CD14-positive monocyte (primary cell): Measurements from ENCODE around the gene NAGS. TPM values are rescaled to one million over a fixed set of nuclear protein-coding genes. Genes with fewer than 3 reads are reported as not detected.

Source experiments
- DNase-seq, 3 donors: peaks; one replicate each; pipeline ENCODE4 v3.0.0-alpha.2; 2011 to 2022
- H2AFZ ChIP-seq: 2 replicates; pipeline ENCODE4 v1.6.0; 2012; ENCODE audit warnings: mild to moderate bottlenecking, low read depth, low read length, inconsistent platforms; ENCODE audit not compliant: insufficient read depth, poor library complexity, severe bottlenecking
- H3K27ac ChIP-seq, 2 donors: 1 replicate in 1 of 2; 2 replicates in 1 of 2; pipeline ENCODE4 v1.5.1; 2012 to 2013; ENCODE audit warnings: low read length in 2 of 2, control low read depth in 1 of 2, inconsistent platforms in 1 of 2, low read depth in 1 of 2, mild to moderate bottlenecking in 1 of 2
- H3K27me3 ChIP-seq, 2 donors: one replicate each; pipeline versions ENCODE4 v1.6.0 to v1.6.1; 2011 to 2013; ENCODE audit warnings: low read length in 2 of 2; ENCODE audit not compliant: control insufficient read depth in 2 of 2, insufficient read depth in 2 of 2
- H3K36me3 ChIP-seq, 2 donors: replicated peaks in 1 of 2; 1 replicate in 1 of 2; 2 replicates in 1 of 2; pipeline versions ENCODE4 v1.5.1 to v1.6.1; 2012 to 2013; ENCODE audit warnings: low read length in 2 of 2, control low read depth in 1 of 2, inconsistent platforms in 1 of 2, mild to moderate bottlenecking in 1 of 2; ENCODE audit not compliant: insufficient read depth in 2 of 2, control insufficient read depth in 1 of 2
- H3K4me1 ChIP-seq, 2 donors: 1 replicate in 1 of 2; 2 replicates in 1 of 2; pipeline versions ENCODE4 v1.5.1 to v1.6.1; 2012 to 2013; ENCODE audit warnings: low read length in 2 of 2, control low read depth in 1 of 2, inconsistent platforms in 1 of 2, mild to moderate bottlenecking in 1 of 2, moderate library complexity in 1 of 2; ENCODE audit not compliant: insufficient read depth in 2 of 2, control insufficient read depth in 1 of 2
- H3K4me2 ChIP-seq: replicated peaks from 2 replicates; pipeline ENCODE3; 2012; ENCODE audit warnings: low read length, moderate library complexity, mild to moderate bottlenecking; ENCODE audit not compliant: poor library complexity, severe bottlenecking; ENCODE audit errors: extremely low read depth
- H3K4me3 ChIP-seq, 3 experiments: fragments of 200-600 bp in 1 of 3; sonication (generic) in 1 of 3; replicated peaks in 1 of 3; 1 replicate in 2 of 3; 2 replicates in 1 of 3; pipeline ENCODE4 v1.5.1; 2011 to 2013; ENCODE audit warnings: low read length in 3 of 3, mild to moderate bottlenecking in 3 of 3, control low read depth in 2 of 3, low read depth in 2 of 3, inconsistent platforms in 1 of 3, moderate library complexity in 1 of 3
- H3K79me2 ChIP-seq: 2 replicates; pipeline ENCODE4 v1.6.0; 2012; ENCODE audit warnings: mild to moderate bottlenecking, control low read depth, inconsistent platforms, low read length, moderate library complexity; ENCODE audit not compliant: insufficient read depth
- H3K9ac ChIP-seq: 2 replicates; pipeline ENCODE4 v1.6.0; 2017; ENCODE audit warnings: low read length, mild to moderate bottlenecking; ENCODE audit not compliant: insufficient read depth, poor library complexity, severe bottlenecking
- H3K9me3 ChIP-seq, 2 donors: replicated peaks in 1 of 2; 1 replicate in 1 of 2; 2 replicates in 1 of 2; pipeline versions ENCODE4 v1.5.1 to v1.6.1; 2012 to 2013; ENCODE audit warnings: low read length in 2 of 2, control low read depth in 1 of 2; ENCODE audit not compliant: control insufficient read depth in 1 of 2, insufficient read depth in 1 of 2
- H4K20me1 ChIP-seq: 2 replicates; pipeline ENCODE4 v1.6.0; 2012; ENCODE audit warnings: mild to moderate bottlenecking, low read length, control low read depth, moderate library complexity; ENCODE audit not compliant: insufficient read depth
- H3K27ac Mint-ChIP-seq, 7 donors: one replicate each; pipeline ENCODE4 v1.8.0; 2020; ENCODE audit warnings: mild to moderate bottlenecking in 7 of 7, mixed read lengths in 7 of 7, moderate library complexity in 6 of 7, inconsistent platforms in 2 of 7
- H3K27me3 Mint-ChIP-seq, 3 donors: one replicate each; pipeline ENCODE4 v1.8.0; 2021 to 2022; ENCODE audit warnings: low read depth in 3 of 3, mild to moderate bottlenecking in 3 of 3, mixed read lengths in 3 of 3, moderate library complexity in 3 of 3, inconsistent platforms in 1 of 3
- H3K36me3 Mint-ChIP-seq, 2 donors: one replicate each; pipeline ENCODE4 v1.8.0; 2020; ENCODE audit warnings: mixed read lengths in 2 of 2, inconsistent platforms in 1 of 2, mild to moderate bottlenecking in 1 of 2
- H3K4me1 Mint-ChIP-seq: one replicate; pipeline ENCODE4 v1.8.0; 2020; ENCODE audit warnings: mild to moderate bottlenecking, mixed read lengths
- H3K4me3 Mint-ChIP-seq, 2 donors: one replicate each; pipeline ENCODE4 v1.8.0; 2020; ENCODE audit warnings: mild to moderate bottlenecking in 2 of 2, mixed read lengths in 2 of 2, moderate library complexity in 1 of 2
- H3K9me3 Mint-ChIP-seq, 7 donors: one replicate each; pipeline ENCODE4 v1.8.0; 2020 to 2022; ENCODE audit warnings: mixed read lengths in 7 of 7, mild to moderate bottlenecking in 6 of 7, moderate library complexity in 6 of 7, inconsistent platforms in 2 of 7
- WGBS: methylation state at CpG from one replicate; pipeline ENCODE4 v1.1.5; 2013; ENCODE audit warnings: missing lambda C conversion rate; ENCODE audit not compliant: insufficient coverage; 5-methylcytosine and 5-hydroxymethylcytosine counted together
- intact Hi-C, 2 donors: fragments of 100-400 bp; cut with micrococcal nuclease; formaldehyde crosslinking; loops; one replicate each; pipeline versions ENCODE4 v1.15.0 to v1.15.1; 2023
- polyA plus RNA-seq, 3 donors: library from polyadenylated mRNA; depleted of rRNA in 1 of 3; unstranded in 2 of 3; stranded (reverse) in 1 of 3; fragments of 300-500 nt in 2 of 3; fragments of >200 nt in 1 of 3; fragmentation: Illumina TruSeq in 2 of 3; gene quantifications; 1 replicate in 2 of 3; 2 replicates in 1 of 3; pipeline ENCODE4 v1.2.3, GENCODE V29; 2012 to 2021
- TF ChIP-seq, protein P1 (sequence below): fragments of 200-600 bp; IDR thresholded peaks from one replicate; pipeline ENCODE4 v1.8.0; 2022; ENCODE audit warnings: antibody characterized with exemption, mild to moderate bottlenecking

Gene NAGS
- polyA plus RNA-seq, 3 donors = 0.65 to 0.93 (median 0.84) TPM

DNA sequence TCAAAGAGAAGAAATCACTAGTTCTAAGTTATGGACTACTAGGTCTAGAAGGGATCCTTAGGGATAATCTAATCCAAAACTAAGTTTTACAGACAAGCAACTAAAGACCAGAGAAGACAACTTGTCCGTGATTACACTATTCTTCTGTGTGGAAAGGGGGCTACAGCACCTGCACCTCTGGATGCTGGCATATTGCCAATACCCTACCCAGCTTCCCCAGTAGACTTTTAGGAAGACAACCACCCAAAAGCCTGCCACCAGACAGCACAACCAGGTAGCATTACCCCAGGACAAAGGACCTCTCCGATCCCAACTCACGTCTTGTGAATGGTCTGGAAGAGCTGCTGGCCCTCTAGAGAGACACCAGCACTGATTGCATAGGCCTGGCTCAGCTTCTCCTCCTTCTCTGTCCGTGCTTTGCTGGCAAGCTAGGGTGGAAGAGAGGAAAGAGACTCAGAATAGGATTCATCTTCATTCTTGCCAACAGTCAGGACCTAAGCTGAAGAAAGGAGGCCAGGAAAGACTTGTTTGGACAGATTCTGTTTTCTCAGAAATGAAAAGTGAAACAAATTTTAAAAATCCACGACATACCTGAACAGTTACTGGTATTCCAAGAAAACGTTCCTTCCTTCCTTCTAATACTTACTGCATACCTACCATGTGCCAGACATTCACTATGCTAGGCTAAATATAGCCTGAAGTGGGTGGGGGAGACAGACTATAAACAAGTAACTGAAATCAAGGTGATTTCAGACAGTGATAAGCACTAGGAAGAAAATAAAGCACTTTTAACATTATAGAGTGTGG is 35.6 kb downstream of the NAGS start:
- no peak overlapping the region for H3K4me3 Mint-ChIP-seq
- peaks cover 30% of the 10 kb centered on the region for H3K4me1 Mint-ChIP-seq
- 100% methylated on average over 1 of the region's 6 CpGs for WGBS
- no peak overlapping the region for H3K4me2 ChIP-seq
- DNase-seq = no peak
- TF ChIP-seq, protein P1, sequence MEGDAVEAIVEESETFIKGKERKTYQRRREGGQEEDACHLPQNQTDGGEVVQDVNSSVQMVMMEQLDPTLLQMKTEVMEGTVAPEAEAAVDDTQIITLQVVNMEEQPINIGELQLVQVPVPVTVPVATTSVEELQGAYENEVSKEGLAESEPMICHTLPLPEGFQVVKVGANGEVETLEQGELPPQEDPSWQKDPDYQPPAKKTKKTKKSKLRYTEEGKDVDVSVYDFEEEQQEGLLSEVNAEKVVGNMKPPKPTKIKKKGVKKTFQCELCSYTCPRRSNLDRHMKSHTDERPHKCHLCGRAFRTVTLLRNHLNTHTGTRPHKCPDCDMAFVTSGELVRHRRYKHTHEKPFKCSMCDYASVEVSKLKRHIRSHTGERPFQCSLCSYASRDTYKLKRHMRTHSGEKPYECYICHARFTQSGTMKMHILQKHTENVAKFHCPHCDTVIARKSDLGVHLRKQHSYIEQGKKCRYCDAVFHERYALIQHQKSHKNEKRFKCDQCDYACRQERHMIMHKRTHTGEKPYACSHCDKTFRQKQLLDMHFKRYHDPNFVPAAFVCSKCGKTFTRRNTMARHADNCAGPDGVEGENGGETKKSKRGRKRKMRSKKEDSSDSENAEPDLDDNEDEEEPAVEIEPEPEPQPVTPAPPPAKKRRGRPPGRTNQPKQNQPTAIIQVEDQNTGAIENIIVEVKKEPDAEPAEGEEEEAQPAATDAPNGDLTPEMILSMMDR = no peak
- H3K27ac ChIP-seq = peak overlapping the region in 1 of 2 donors; percentile 50
- intact Hi-C loops = loop anchor here (2.0 to 5.0 kb wide), 3 partner anchors 33 to 98 kb away; partner anchors contain the start of gene PPY (in 1 of the 2)
- peaks cover 40 to 43% of the 10 kb centered on the region in 2 donors for H3K36me3 ChIP-seq
- H3K9ac ChIP-seq = no peak overlapping the region
- H3K4me3 ChIP-seq = no peak overlapping the region
- H4K20me1 ChIP-seq = peaks cover 45% of the 10 kb centered on the region
- H3K27me3 ChIP-seq = no peaks in the 10 kb centered on the region
- peak overlapping the region in 3 of 7 donors; percentile 9 to 42 (median 21) for H3K27ac Mint-ChIP-seq
- H2AFZ ChIP-seq = no peak overlapping the region
- peaks cover 31% of the 10 kb centered on the region for H3K79me2 ChIP-seq
- peaks cover 29 to 35% of the 10 kb centered on the region in 2 donors for H3K4me1 ChIP-seq
- no peaks in the 10 kb centered on the region for H3K9me3 ChIP-seq
- no peaks in the 10 kb centered on the region for H3K9me3 Mint-ChIP-seq
- peaks cover 38 to 47% of the 10 kb centered on the region in 2 donors for H3K36me3 Mint-ChIP-seq
- peaks cover 0 to 2% (median 0%) of the 10 kb centered on the region in 3 donors for H3K27me3 Mint-ChIP-seq

DNA sequence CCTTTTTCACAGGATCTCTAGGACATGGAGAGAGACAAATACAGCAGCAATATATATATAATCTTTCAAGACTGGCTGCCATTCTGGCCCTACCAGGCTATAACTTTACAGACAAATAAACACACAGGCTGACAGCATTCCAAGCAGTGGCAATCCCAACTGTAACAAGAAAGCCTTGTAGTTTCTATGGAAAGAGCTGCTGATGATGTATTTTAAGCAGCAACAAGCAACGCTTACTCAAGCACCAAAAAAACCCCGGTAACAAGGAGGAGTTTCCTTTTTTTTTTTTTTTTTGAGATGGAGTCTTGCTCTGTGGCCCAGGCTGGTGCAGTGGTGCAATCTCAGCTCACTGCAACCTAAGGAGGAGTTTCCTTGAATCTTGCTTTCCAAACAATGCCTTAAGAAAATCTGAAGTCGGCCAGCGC is 38.9 kb downstream of the NAGS start:
- H3K27ac ChIP-seq = peak overlapping the region; percentile 61 to 84
- no peaks in the 10 kb centered on the region for H3K9me3 ChIP-seq
- peaks cover 53% of the 10 kb centered on the region for H3K79me2 ChIP-seq
- intact Hi-C loops = loop anchor here (5.0 kb wide), 2 partner anchors 36 to 101 kb away; partner anchors contain the start of gene PPY (in 1 of the 2)
- Mint-ChIP-seq H3K27ac (peak overlapping the region; percentile 86 to 96 (median 92)), H3K4me1 (peaks cover 37% of the 10 kb centered on the region), H3K9me3 (peaks cover 2 to 9% (median 4%) of the 10 kb centered on the region in 7 donors), H3K4me3 (peak overlapping the region in 1 of 2 donors; percentile 80), H3K36me3 (peaks cover 23 to 39% of the 10 kb centered on the region in 2 donors), H3K27me3 (peaks cover 0 to 2% (median 0%) of the 10 kb centered on the region in 3 donors)
- TF ChIP-seq, protein P1 = no peak
- H3K4me3 ChIP-seq = peak overlapping the region in 1 of 3 experiments; percentile 38
- WGBS = no CpG with 5 or more reads among the region's 4 CpGs
- H3K4me1 ChIP-seq = peaks cover 29 to 40% of the 10 kb centered on the region in 2 donors
- peaks cover 46% of the 10 kb centered on the region for H4K20me1 ChIP-seq
- H3K9ac ChIP-seq = peak overlapping the region; percentile 49
- H3K36me3 ChIP-seq = peaks cover 27 to 35% of the 10 kb centered on the region in 2 donors
- H3K4me2 ChIP-seq = peak overlapping the region; percentile 53
- peak; percentile 53 to 80 (median 57) for DNase-seq
- no peak overlapping the region for H2AFZ ChIP-seq
- no peaks in the 10 kb centered on the region for H3K27me3 ChIP-seq
